Peyer's patch (tissue), 4 donors: Measurements from ENCODE around the gene SERPINF2.
"Not testable (repeated sequence)": the region's sequence is repeated elsewhere in the genome, so short reads cannot be mapped to it uniquely, and the experiment has no call there.

Source experiments
- CTCF ChIP-seq, 6 experiments: fragments of 450-650 bp in 4 of 6; fragments of 200-600 bp in 2 of 6; sonication (generic) in 1 of 6; IDR thresholded peaks; one replicate each; pipeline ENCODE4 v1.5.1; 2017 to 2019; ENCODE audit warnings: antibody characterized with exemption in 6 of 6, mild to moderate bottlenecking in 3 of 6, moderate library complexity in 1 of 6
- POLR2A ChIP-seq, 2 donors: fragments of 450-650 bp; IDR thresholded peaks; one replicate each; pipeline ENCODE4 v1.5.1; 2017; ENCODE audit warnings: antibody characterized with exemption in 2 of 2, mild to moderate bottlenecking in 2 of 2, moderate library complexity in 2 of 2

GRCh38 chr17:1797846-1798245 lies 55.2 kb downstream of the SERPINF2 start:
- not testable (repeated sequence) for TF ChIP-seq CTCF, POLR2A (IDR thresholded peaks at IDR 0.05)
